ENCODE results near the gene SYNGR1. TPM values are rescaled to one million over a fixed set of nuclear protein-coding genes. Genes with fewer than 3 reads are reported as not detected.

SYNGR1 gene
- total and polyA plus RNA-seq, 2 donors (not counting 1 experiment from before 2014, with no cell fraction given), result 9.4 to 31.9 TPM

GRCh38 chr22:39414886-39415285, 65.1 kb downstream of the SYNGR1 start:
- Histone ChIP-seq H4K20me1 (ENCODE audit: control insufficient read depth, insufficient read depth, low read length, poor library complexity, severe bottlenecking) (peaks cover 31% of the 10 kb centered on the region), H3K9ac (ENCODE audit: low read length) (no peak overlapping the region), H3K4me1 (ENCODE audit: control insufficient read depth in 2 of 2, insufficient read depth in 2 of 2, low read length in 2 of 2) (peaks cover 8 to 16% of the 10 kb centered on the region in 2 donors), H3K79me2 (ENCODE audit: control insufficient read depth, insufficient read depth, low read length) (peaks cover 39% of the 10 kb centered on the region), H2AFZ (ENCODE audit: insufficient read depth, low read depth, low read length, poor library complexity, severe bottlenecking) (no peak overlapping the region), H3K9me3 (ENCODE audit: control extremely low read depth in 1 of 3, control insufficient read depth in 2 of 3, insufficient read depth in 1 of 3, low read length in 2 of 3) (no peaks in the 10 kb centered on the region), H3K27ac (ENCODE audit: low read length in 2 of 2) (no peak overlapping the region), H3K4me3 (ENCODE audit: control extremely low read depth in 1 of 5, extremely low read depth in 1 of 5, insufficient read depth in 1 of 5, low read depth in 2 of 5, low read length in 4 of 5) (no peak overlapping the region), H3K27me3 (replicated peaks in 1 of 4; ENCODE audit: control extremely low read depth in 1 of 4, control insufficient read depth in 3 of 4, insufficient read depth in 4 of 4, low read length in 3 of 4) (no peaks in the 10 kb centered on the region), H3K4me2 (replicated peaks; ENCODE audit: low read depth, low read length, poor library complexity, severe bottlenecking) (no peak overlapping the region), H3K36me3 (replicated peaks in 1 of 2; ENCODE audit: control extremely low read depth in 1 of 2, control insufficient read depth in 1 of 2, extremely low read depth in 1 of 2, insufficient read depth in 2 of 2, low read length in 1 of 2) (peaks cover 2 to 48% of the 10 kb centered on the region in 2 experiments)
- Mint-ChIP-seq H3K4me1 (peaks cover 18% of the 10 kb centered on the region), H3K27ac (no peak overlapping the region), H3K9me3 (ENCODE audit: insufficient read depth) (no peaks in the 10 kb centered on the region), H3K27me3 (no peaks in the 10 kb centered on the region), H3K4me3 (no peak overlapping the region)
- no peak for DNase-seq
- no peak for ATAC-seq (ENCODE audit: low read depth)
- intact Hi-C loops (cut with micrococcal nuclease), result no loop called here
- ChIA-PET POLR2A (no interaction called here), CTCF (interaction anchor here (1.7 kb wide), 1 partner anchor 15 kb away, joined by 4 read pairs; the partner anchor contains the start of gene TAB1)
- TF ChIP-seq, protein P1, sequence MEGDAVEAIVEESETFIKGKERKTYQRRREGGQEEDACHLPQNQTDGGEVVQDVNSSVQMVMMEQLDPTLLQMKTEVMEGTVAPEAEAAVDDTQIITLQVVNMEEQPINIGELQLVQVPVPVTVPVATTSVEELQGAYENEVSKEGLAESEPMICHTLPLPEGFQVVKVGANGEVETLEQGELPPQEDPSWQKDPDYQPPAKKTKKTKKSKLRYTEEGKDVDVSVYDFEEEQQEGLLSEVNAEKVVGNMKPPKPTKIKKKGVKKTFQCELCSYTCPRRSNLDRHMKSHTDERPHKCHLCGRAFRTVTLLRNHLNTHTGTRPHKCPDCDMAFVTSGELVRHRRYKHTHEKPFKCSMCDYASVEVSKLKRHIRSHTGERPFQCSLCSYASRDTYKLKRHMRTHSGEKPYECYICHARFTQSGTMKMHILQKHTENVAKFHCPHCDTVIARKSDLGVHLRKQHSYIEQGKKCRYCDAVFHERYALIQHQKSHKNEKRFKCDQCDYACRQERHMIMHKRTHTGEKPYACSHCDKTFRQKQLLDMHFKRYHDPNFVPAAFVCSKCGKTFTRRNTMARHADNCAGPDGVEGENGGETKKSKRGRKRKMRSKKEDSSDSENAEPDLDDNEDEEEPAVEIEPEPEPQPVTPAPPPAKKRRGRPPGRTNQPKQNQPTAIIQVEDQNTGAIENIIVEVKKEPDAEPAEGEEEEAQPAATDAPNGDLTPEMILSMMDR (IDR thresholded peaks at IDR 0.05), result no peak
- TF ChIP-seq EZH2 (IDR thresholded peaks at IDR 0.05; ENCODE audit: borderline replicate concordance, insufficient read depth, low read depth, low read length, poor library complexity, severe bottlenecking), result no peak
- WGBS (ENCODE audit: insufficient coverage), result 90% methylated on average over 11 of the region's 11 CpGs

DNA sequence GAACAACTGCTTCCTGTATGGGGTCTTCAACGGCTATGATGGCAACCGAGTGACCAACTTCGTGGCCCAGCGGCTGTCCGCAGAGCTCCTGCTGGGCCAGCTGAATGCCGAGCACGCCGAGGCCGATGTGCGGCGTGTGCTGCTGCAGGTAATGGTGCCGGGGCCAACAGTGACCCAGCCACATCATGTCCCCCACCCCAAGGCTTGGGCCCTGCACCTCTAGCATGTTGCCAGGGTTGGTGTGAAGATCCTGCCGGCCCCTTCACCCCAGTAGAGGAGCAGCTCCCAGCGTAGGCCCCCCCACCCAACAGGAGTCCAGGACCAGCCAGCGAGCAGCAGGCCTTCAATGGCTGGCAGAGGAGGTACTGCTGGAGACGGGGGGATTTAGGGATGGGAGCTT, 65.7 kb downstream of the SYNGR1 start:
- ATAC-seq (ENCODE audit: low read depth) (no peak), DNase-seq (no peak)
- peaks cover 8 to 16% of the 10 kb centered on the region in 2 donors for H3K4me1 ChIP-seq (ENCODE audit: control insufficient read depth in 2 of 2, insufficient read depth in 2 of 2, low read length in 2 of 2)
- H3K27ac Mint-ChIP-seq, result no peak overlapping the region
- no peaks in the 10 kb centered on the region for H3K27me3 Mint-ChIP-seq
- TF ChIP-seq, protein P1 (IDR thresholded peaks at IDR 0.05), result no peak
- no peak for TF ChIP-seq EZH2 (IDR thresholded peaks at IDR 0.05; ENCODE audit: borderline replicate concordance, insufficient read depth, low read depth, low read length, poor library complexity, severe bottlenecking)
- intact Hi-C loops (cut with micrococcal nuclease), result no loop called here
- no peak overlapping the region for H3K4me2 ChIP-seq (replicated peaks; ENCODE audit: low read depth, low read length, poor library complexity, severe bottlenecking)
- no peaks in the 10 kb centered on the region for H3K27me3 ChIP-seq (replicated peaks in 1 of 4; ENCODE audit: control extremely low read depth in 1 of 4, control insufficient read depth in 3 of 4, insufficient read depth in 4 of 4, low read length in 3 of 4)
- POLR2A ChIA-PET, result no interaction called here
- CTCF ChIA-PET, result interaction anchor here (1.7 kb wide), 1 partner anchor 16 kb away, joined by 4 read pairs; the partner anchor contains the start of gene TAB1
- H3K9me3 ChIP-seq (ENCODE audit: control extremely low read depth in 1 of 3, control insufficient read depth in 2 of 3, insufficient read depth in 1 of 3, low read length in 2 of 3), result no peaks in the 10 kb centered on the region
- peaks cover 2 to 54% of the 10 kb centered on the region in 2 experiments for H3K36me3 ChIP-seq (replicated peaks in 1 of 2; ENCODE audit: control extremely low read depth in 1 of 2, control insufficient read depth in 1 of 2, extremely low read depth in 1 of 2, insufficient read depth in 2 of 2, low read length in 1 of 2)
- peaks cover 33% of the 10 kb centered on the region for H3K79me2 ChIP-seq (ENCODE audit: control insufficient read depth, insufficient read depth, low read length)
- H2AFZ ChIP-seq (ENCODE audit: insufficient read depth, low read depth, low read length, poor library complexity, severe bottlenecking), result no peak overlapping the region
- peaks cover 18% of the 10 kb centered on the region for H3K4me1 Mint-ChIP-seq
- no peaks in the 10 kb centered on the region for H3K9me3 Mint-ChIP-seq (ENCODE audit: insufficient read depth)
- H3K4me3 ChIP-seq (ENCODE audit: control extremely low read depth in 1 of 5, extremely low read depth in 1 of 5, insufficient read depth in 1 of 5, low read depth in 2 of 5, low read length in 4 of 5), result no peak overlapping the region
- peaks cover 29% of the 10 kb centered on the region for H4K20me1 ChIP-seq (ENCODE audit: control insufficient read depth, insufficient read depth, low read length, poor library complexity, severe bottlenecking)
- no peak overlapping the region for H3K4me3 Mint-ChIP-seq
- H3K27ac ChIP-seq (ENCODE audit: low read length in 2 of 2), result no peak overlapping the region
- H3K9ac ChIP-seq (ENCODE audit: low read length), result no peak overlapping the region
- 95% methylated on average over 13 of the region's 16 CpGs for WGBS (ENCODE audit: insufficient coverage)

Data from B cell (primary cell).